HepG2 (cell line): Measurements from ENCODE around the gene SLC16A9. TPM values are rescaled to one million over a fixed set of nuclear protein-coding genes. Genes with fewer than 3 reads are reported as not detected.

Source experiments
- ARID2 ChIP-seq: sonication (generic); formaldehyde crosslinking; IDR thresholded peaks from 2 replicates; pipeline ENCODE4 v1.8.1; 2022; ENCODE audit warnings: mild to moderate bottlenecking, missing genetic modification reagents, borderline replicate concordance
- ARID3A ChIP-seq: IDR thresholded peaks from 2 replicates; pipeline ENCODE4 v1.6.1; 2012; ENCODE audit warnings: low read depth, low read length, improper control_type of control experiment
- ELK4 ChIP-seq: sonication (generic); formaldehyde crosslinking; IDR thresholded peaks from 2 replicates; pipeline ENCODE4 v1.9.0; 2021; ENCODE audit warnings: missing genetic modification reagents, borderline replicate concordance
- GABPB1 ChIP-seq: IDR thresholded peaks from 2 replicates; pipeline ENCODE4 v1.6.1; 2016; ENCODE audit warnings: mild to moderate bottlenecking, missing genetic modification reagents, moderate library complexity, missing compliant biosample characterization
- HNRNPH1 ChIP-seq: fragments of 200-400 bp; formaldehyde crosslinking; optimal IDR thresholded peaks from 2 replicates; pipeline ENCODE3; 2017; ENCODE audit warnings: mild to moderate bottlenecking, low read depth, low read length
- KDM2A ChIP-seq: sonication (generic); formaldehyde crosslinking; IDR thresholded peaks from 2 replicates; pipeline ENCODE4 v1.4.0; 2020; ENCODE audit warnings: low read depth, missing genetic modification reagents, borderline replicate concordance
- KLF6 ChIP-seq: IDR thresholded peaks from 2 replicates; pipeline ENCODE4 v1.8.0; 2016; ENCODE audit warnings: missing biosample characterization, missing genetic modification reagents
- PCBP1 ChIP-seq: fragments of 200-400 bp; formaldehyde crosslinking; IDR thresholded peaks from 2 replicates; pipeline ENCODE4 v1.6.1; 2017; ENCODE audit warnings: mild to moderate bottlenecking, low read depth, low read length, borderline replicate concordance
- TMF1 ChIP-seq: sonication (generic); formaldehyde crosslinking; IDR thresholded peaks from 2 replicates; pipeline ENCODE4 v1.8.1; 2022; ENCODE audit warnings: low read depth, missing genetic modification reagents
- UBTF ChIP-seq: sonication (generic); formaldehyde crosslinking; IDR thresholded peaks from 2 replicates; pipeline ENCODE4 v1.4.0; 2020; ENCODE audit warnings: mild to moderate bottlenecking, missing genetic modification reagents
- ZNF383 ChIP-seq: sonication (generic); formaldehyde crosslinking; IDR thresholded peaks from 2 replicates; pipeline ENCODE4 v1.4.0; 2020; ENCODE audit warnings: missing genetic modification reagents, mild to moderate bottlenecking, borderline replicate concordance
- ZNF501 ChIP-seq: sonication (generic); formaldehyde crosslinking; IDR thresholded peaks from 2 replicates; pipeline ENCODE4 v1.5.1; 2020; ENCODE audit warnings: mild to moderate bottlenecking, moderate library complexity, missing genetic modification reagents
- ZNF672 ChIP-seq: sonication (generic); formaldehyde crosslinking; IDR thresholded peaks from 2 replicates; pipeline ENCODE4 v1.8.1; 2022; ENCODE audit warnings: missing genetic modification reagents
- ZNF720 ChIP-seq: sonication (generic); formaldehyde crosslinking; IDR thresholded peaks from 2 replicates; pipeline ENCODE4 v1.4.0; 2020; ENCODE audit warnings: missing genetic modification reagents
- polyA plus RNA-seq, 8 experiments: library from polyadenylated mRNA; depleted of rRNA in 3 of 8; stranded (reverse) in 7 of 8; unstranded in 1 of 8; fragments of >200 nt; fragmentation: Illumina TruSeq in 4 of 8; extraction: Trizol in 4 of 8; gene quantifications; 2 replicates each; pipeline versions ENCODE4 v1.2.1 to v1.2.3, GENCODE V29; 2011 to 2016; ENCODE audit warnings: low read depth in 4 of 8, missing spikeins in 1 of 8, mixed read lengths in 1 of 8; ENCODE audit not compliant: insufficient read depth in 1 of 8
- total RNA-seq, 5 experiments: library from RNA; depleted of rRNA; stranded (reverse); fragments of >200 nt; fragmentation: Illumina TruSeq; extraction: Trizol; gene quantifications; 2 replicates each; pipeline ENCODE4 v1.2.3, GENCODE V29; 2016; ENCODE audit warnings: low read depth in 1 of 5
- TF ChIP-seq, protein P1 (sequence below), 2 experiments: sonication (generic) in 1 of 2; formaldehyde crosslinking in 1 of 2; IDR thresholded peaks; 2 replicates each; pipeline versions ENCODE4 v1.4.0 to v1.6.1; 2016 to 2020; ENCODE audit warnings: borderline replicate concordance in 1 of 2, low read depth in 1 of 2, mild to moderate bottlenecking in 1 of 2, missing genetic modification reagents in 1 of 2

Gene SLC16A9
- total and polyA plus RNA-seq, 2 of the 13 experiments (the other 11 are each of a cell fraction or from before 2014, with no cell fraction given), result 0.01 to 0.09 TPM

DNA sequence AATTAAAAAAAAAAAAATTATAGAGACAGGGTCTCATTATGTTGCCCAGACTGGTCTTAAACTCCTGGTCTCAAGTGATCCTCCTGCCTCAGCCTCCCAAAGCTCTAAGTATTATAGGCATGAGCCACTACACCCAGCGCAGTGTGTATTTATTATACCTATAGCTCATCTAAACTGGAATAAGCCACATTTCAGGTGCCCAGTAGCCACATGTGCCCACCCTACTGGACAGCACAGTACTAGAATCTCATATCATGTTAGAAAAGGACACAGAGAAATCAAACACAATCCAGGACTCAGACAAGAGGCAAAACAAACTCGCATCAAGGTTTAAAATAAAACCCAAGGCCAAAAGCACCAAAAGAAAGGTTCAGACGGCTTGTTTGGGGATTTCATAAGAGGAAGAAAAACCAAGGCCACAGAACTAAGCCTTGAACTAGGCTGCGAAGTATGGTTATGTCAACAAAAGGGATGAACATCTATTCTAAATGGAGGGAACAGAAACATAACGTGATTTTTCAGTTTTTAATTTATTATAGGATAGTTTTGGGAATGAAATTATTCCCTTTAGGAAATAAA is 32.3 kb downstream of the SLC16A9 start (continued):
- TF ChIP-seq TMF1 (CRISPR knock-in tag) (no peak), PCBP1 (no peak), ARID3A (no peak), ZNF501 (CRISPR knock-in tag) (no peak), ZNF383 (CRISPR knock-in tag) (no peak), KDM2A (CRISPR knock-in tag) (no peak), HNRNPH1 (no peak), ZNF672 (no peak), ZNF720 (CRISPR knock-in tag) (no peak), ELK4 (CRISPR knock-in tag) (no peak), ARID2 (CRISPR knock-in tag) (no peak), UBTF (CRISPR knock-in tag) (no peak), GABPB1 (CRISPR knock-in tag) (no peak), KLF6 (no peak)
- TF ChIP-seq, protein P1, sequence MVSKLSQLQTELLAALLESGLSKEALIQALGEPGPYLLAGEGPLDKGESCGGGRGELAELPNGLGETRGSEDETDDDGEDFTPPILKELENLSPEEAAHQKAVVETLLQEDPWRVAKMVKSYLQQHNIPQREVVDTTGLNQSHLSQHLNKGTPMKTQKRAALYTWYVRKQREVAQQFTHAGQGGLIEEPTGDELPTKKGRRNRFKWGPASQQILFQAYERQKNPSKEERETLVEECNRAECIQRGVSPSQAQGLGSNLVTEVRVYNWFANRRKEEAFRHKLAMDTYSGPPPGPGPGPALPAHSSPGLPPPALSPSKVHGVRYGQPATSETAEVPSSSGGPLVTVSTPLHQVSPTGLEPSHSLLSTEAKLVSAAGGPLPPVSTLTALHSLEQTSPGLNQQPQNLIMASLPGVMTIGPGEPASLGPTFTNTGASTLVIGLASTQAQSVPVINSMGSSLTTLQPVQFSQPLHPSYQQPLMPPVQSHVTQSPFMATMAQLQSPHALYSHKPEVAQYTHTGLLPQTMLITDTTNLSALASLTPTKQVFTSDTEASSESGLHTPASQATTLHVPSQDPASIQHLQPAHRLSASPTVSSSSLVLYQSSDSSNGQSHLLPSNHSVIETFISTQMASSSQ (IDR thresholded peaks at IDR 0.05; ENCODE audit: low read depth), result no peak
- TF ChIP-seq, protein P1 (CRISPR knock-in tag; IDR thresholded peaks at IDR 0.05; ENCODE audit: borderline replicate concordance), result no peak
